Fibroblast of skin of left biceps (primary cell): ENCODE results near the gene HMGCS2.

Source experiments
- DNase-seq, 2 experiments: peaks; one replicate each; pipeline ENCODE4 v3.0.0-alpha.2; 2013; ENCODE audit warnings: low read depth in 2 of 2

HMGCS2 gene

GRCh38 chr1:119768778-119769177, at the start of gene HMGCS2:
HMGCS2 (minus strand) TSS chr1:119768905; CDS start chr1:119768844, 61 bp downstream.
- no peak for DNase-seq

DNA sequence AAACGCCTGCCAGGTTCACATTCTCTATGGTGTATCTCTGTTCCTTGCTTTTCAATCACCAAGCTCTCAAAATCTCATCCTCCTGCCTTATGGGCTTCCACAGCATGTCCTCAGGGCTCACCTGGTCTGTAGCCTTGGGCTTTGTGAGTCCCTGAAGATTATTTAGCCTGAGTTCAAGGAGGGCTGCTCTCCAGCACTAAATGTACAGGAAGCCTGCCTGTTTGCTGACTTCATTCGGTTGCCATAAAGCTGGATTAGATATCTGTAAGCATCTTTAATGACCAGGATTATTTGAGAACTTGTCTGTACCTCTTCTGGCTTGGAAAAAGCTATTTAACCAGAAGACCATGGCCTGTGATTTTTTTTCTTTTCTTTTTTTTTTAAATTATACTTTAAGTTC, 49.5 kb upstream of the HMGCS2 start:
- no peak for DNase-seq

GRCh38 chr1:119816407-119816806, 47.7 kb upstream of the HMGCS2 start:
- DNase-seq: no peak

GRCh38 chr1:119815928-119816327, 47.2 kb upstream of the HMGCS2 start:
- DNase-seq: no peak

DNA sequence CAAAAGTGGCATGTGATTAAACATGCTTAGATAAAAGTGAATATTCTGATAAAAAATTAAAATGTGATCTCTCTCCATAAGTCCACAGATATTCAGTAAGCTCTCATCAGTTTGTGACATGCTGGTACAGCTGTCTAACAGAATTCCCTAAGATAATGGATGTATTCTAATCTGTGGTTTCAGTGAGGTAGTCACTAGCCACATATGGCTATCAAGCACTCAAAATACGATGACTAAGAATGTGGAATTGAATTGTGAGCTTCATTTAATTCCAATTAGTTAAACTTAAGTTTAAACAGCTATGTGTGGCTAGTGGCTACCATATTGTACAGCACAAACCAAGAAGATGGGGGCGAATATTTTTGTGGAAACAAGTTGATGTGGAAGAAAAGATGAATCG, 46.7 kb upstream of the HMGCS2 start:
- peak; percentile 13 to 22 for DNase-seq

- DNase-seq: no peak
Measured at GRCh38 chr1:119814288-119814687, 45.6 kb upstream of the HMGCS2 start.

GRCh38 chr1:119811985-119812557, 43.4 kb upstream of the HMGCS2 start:
- DNase-seq: no peak

DNA sequence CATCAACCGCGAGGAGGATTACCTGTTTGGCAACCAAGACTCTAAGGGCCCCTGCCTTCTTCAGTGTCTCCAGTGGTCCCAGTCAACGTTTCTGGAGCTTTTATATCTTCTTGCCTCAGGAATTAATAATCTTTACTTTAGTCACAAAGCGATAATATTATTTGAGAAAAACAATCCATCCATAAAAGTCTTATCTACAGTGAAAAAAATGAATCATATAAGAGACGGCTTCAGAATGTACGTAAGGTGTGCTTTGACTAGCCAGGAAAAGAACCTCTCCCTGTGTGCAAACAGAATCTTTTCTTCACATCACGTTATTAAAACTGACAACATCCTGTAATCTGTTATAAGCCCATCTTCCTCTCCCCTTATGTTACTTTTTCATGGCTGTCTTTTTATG, 42.7 kb upstream of the HMGCS2 start, which contains the start of gene REG4:
Gene REG4, minus strand, starts transcription at position 74 of the 400 bp plus-strand sequence. CDS start 2,691 bp downstream, outside the sequence.
- no peak for DNase-seq

DNA sequence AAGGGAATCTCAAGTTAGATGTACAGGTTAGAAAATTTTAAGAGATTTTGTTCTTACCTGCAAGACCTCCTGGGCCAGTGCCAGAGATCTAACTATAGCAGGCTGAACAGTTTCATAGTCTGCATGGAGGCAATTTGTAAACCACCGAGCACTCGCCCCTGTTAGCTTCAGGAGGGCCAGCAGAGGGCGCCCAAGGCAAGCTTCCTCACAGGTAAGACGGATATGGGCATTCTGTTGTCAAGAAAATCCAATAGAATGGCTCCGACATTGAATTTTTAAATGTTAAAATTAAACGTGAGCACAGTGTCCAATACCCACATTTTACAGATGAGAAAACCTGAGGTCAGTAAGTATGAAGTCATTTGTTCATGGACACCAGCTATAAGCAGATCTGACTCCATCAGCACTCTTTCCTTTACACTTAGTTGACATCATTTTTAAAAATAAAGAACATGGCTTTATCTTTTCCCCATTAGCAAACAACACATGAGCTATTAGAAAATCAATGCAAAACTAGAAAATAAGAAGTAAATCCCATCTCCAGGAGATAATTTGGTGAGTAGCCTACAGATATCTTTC, 40.4 kb upstream of the HMGCS2 start:
- DNase-seq: peak; percentile 13 to 15

GRCh38 chr1:119808491-119808890, 39.8 kb upstream of the HMGCS2 start:
- DNase-seq: no peak

GRCh38 chr1:119806489-119806888, 37.8 kb upstream of the HMGCS2 start:
- no peak for DNase-seq

GRCh38 chr1:119805746-119806145, 37.0 kb upstream of the HMGCS2 start:
- no peak for DNase-seq

- no peak for DNase-seq
Measured at GRCh38 chr1:119805247-119805646, 36.5 kb upstream of the HMGCS2 start.

GRCh38 chr1:119799599-119800177, 31.0 kb upstream of the HMGCS2 start:
- no peak for DNase-seq

DNA sequence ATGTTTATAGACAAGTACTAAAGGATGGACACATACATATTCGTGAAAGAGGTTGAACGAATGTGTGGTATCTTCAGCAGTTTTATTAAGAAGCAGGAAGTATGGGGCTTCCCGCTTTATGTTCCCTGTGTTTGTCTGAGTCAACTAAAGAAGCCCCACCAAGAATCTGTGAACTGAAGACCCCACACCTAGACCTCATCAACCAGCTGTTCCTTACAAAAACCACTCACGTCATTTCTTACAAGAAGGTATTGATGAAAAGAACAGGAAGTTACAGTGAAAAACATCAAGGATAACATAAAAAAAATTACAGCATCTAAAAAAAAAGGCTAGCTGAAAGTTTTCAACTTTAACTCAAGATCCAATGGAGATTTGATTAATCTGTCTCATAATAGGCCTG, 30.3 kb upstream of the HMGCS2 start:
- DNase-seq: no peak

DNA sequence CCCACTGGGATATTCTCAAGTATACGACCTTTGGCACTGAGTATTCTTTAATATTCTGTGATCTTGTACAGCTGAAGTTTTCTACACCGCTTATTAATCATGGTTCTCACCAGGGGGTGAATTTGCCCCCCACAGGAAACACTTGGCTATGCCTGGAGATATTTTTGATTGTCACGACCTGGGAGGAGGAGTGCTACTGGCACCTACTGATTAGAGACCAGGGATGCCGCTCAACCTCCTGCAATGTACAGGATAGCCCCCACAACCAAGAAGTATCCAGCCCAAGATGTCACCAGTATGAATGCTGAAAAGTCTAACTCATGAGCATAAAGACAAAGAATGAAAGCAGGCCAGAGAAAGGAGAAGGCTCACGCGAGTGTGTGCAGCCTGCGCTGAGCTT, 28.9 kb upstream of the HMGCS2 start:
- DNase-seq: no peak

DNA sequence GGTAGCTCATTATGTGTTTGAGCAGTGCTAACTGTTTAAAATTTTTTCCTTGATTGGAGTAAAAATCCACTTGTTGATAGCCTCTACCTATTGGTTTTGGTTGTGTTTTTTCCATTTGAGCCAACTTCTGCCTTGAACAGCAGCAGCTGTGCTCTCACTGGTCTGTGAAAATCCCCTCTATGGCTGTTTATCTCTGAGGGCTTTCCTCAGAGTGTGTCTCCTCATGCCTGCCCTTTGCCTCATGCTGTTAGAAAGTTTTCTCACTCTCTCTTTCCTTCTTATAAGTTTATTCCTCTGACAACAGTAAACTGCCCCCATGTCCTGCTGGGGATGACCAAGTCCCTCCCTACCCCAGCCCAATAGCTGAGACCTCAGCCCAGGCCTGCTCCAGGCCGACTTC, 28.5 kb upstream of the HMGCS2 start:
- no peak for DNase-seq

DNA sequence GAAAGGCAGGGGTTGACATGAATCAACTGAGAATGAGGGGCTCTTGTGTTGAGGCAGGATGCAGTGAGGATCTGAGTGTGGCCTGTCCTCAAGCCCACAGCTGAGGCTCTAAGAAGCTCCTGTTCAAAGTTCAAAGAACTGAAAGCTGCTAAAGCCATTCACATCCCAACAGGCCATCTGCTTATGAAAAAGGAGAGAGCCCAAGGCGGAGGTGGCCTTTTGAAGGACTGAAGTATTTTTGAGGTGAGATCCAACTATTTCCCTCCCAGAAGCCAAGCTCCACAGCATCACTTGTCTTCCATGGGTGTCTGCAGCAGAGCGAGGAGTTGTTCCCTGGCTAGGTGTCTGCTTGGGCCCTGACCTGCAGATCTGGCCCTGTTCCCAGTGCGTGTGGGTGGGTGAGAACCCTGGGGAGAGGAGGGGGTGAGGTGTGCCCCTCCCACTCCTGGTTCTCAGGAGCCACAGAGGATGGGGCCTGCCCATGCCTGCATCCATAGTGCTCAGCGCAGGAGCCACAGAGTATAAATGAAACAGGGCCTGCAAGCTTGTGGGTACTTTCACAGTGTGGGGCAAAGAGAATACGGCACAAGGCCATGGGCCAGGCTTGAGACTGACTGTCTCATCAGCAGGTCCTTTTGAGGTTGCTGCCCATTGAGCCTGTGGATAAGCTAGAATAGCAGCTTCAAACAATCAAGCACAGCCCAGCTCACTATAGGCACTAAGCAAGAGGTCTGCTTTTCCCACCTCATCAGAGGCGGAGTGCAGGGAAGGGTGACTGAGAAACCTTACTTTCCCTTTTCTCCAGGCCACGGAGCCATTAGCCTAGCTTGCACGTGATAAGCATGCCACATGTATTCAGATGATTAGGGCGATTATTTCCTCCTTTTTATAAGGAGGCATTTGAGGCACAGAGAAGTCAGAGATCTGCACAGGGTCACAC, 26.8 kb upstream of the HMGCS2 start:
- no peak for DNase-seq

DNA sequence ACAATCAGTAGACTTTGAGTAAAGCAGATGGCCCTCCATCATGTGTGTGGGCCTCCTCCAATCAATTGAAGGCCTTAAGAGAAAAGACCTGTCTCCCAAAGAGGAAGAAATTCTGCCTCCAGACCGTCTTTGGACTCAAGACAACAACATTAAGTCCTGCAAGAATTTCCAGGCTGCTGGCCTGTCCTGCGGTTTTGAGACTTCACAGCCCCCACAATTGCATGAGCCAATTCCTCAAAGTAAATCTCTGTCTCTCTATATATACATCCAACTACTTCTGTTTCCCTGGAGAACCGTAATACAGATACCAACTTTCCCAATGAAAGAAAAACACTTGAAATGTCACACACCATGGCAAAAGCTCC, 26.2 kb upstream of the HMGCS2 start:
- no peak for DNase-seq

- no peak for DNase-seq
Measured at GRCh38 chr1:119794230-119794875, 25.6 kb upstream of the HMGCS2 start.

- DNase-seq: no peak
Measured at GRCh38 chr1:119791377-119791776, 22.7 kb upstream of the HMGCS2 start.
